ENCODE results near the gene WSB1. TPM values are rescaled to one million over a fixed set of nuclear protein-coding genes. Genes with fewer than 3 reads are reported as not detected.

The WSB1 gene
- total RNA-seq, 1 experiment from 2014 or later, result 66.2 TPM

- POLR2A ChIA-PET (ENCODE audit: unreplicated experiment), result interaction anchor here (0.6 kb wide), 1 partner anchor 58 kb away, joined by 3 read pairs; no protein-coding TSS in a partner anchor
- H3K9me3 ChIP-seq (ENCODE audit: insufficient read depth, low read depth), result no peaks in the 10 kb centered on the region
- no TSS peak for BruUV-seq (replicated peaks)
These were observed 48.7 kb upstream of the WSB1 start for GRCh38 chr17:27245230-27245696.

GRCh38 chr17:27246537-27246936 is 47.4 kb upstream of the WSB1 start:
- CTCF ChIA-PET, result interaction anchor here (0.7 kb wide), 1 partner anchor 16 kb away, joined by 4 read pairs; no protein-coding TSS in a partner anchor
- Histone ChIP-seq H4K20me1 (ENCODE audit: insufficient read depth) (no peaks in the 10 kb centered on the region), H3F3A (ENCODE audit: insufficient read depth, low read depth) (peaks cover 38% of the 10 kb centered on the region), H3K4me1 (replicated peaks; ENCODE audit: insufficient read depth) (peaks cover 70% of the 10 kb centered on the region), H3K9me3 (ENCODE audit: insufficient read depth, low read depth) (no peaks in the 10 kb centered on the region), H3K79me2 (ENCODE audit: low read depth) (no peaks in the 10 kb centered on the region), H3K4me2 (peak overlapping the region; percentile 63), H3K4me3 (no peak overlapping the region), H3K27ac (peak overlapping the region; percentile 78; the same call in 1 of the 2 replicates), H3K36me3 (ENCODE audit: low read depth) (no peaks in the 10 kb centered on the region), H2AFZ (no peak overlapping the region), H3K27me3 (ENCODE audit: insufficient read depth, low read depth) (no peaks in the 10 kb centered on the region), H3K9me2 (ENCODE audit: insufficient read depth) (no peaks in the 10 kb centered on the region)
- no peak for TF ChIP-seq CTCF (conservative IDR thresholded peaks at IDR 0.05)
- no peak for TF ChIP-seq EZH2 (IDR thresholded peaks at IDR 0.05; ENCODE audit: low read depth)
- intact Hi-C loops (cut with micrococcal nuclease; ENCODE audit: unreplicated experiment), result loop anchor here (10.0 kb wide), 2 partner anchors 208 to 248 kb away; partner anchors contain the start of gene KSR1
- POLR2A ChIA-PET (ENCODE audit: unreplicated experiment), result no interaction called here
- no peak for DNase-seq
- BruUV-seq (replicated peaks), result no TSS peak

More at GRCh38 chr17:27245230-27245696, 48.7 kb upstream of the WSB1 start:
- TF ChIP-seq EZH2 (IDR thresholded peaks at IDR 0.05; ENCODE audit: low read depth), result no peak
- TF ChIP-seq CTCF (conservative IDR thresholded peaks at IDR 0.05), result peak; percentile 65
- DNase-seq, result peak; percentile 62 to 67
- Histone ChIP-seq H3K4me2 (peak overlapping the region; percentile 86), H4K20me1 (ENCODE audit: insufficient read depth) (no peaks in the 10 kb centered on the region), H3K9me2 (ENCODE audit: insufficient read depth) (no peaks in the 10 kb centered on the region), H2AFZ (0 out of 2 replicates have a peak overlapping the region, but pooled peaks have one; percentile 58), H3K79me2 (ENCODE audit: low read depth) (no peaks in the 10 kb centered on the region), H3K36me3 (ENCODE audit: low read depth) (no peaks in the 10 kb centered on the region), H3K27ac (peak overlapping the region; percentile 79), H3K4me3 (peak overlapping the region; percentile 36; the same call in 1 of the 2 replicates), H3K4me1 (replicated peaks; ENCODE audit: insufficient read depth) (peaks cover 82% of the 10 kb centered on the region), H3K27me3 (ENCODE audit: insufficient read depth, low read depth) (no peaks in the 10 kb centered on the region), H3F3A (ENCODE audit: insufficient read depth, low read depth) (peaks cover 49% of the 10 kb centered on the region)
- intact Hi-C loops (cut with micrococcal nuclease; ENCODE audit: unreplicated experiment), result loop anchor here (1.0 to 10.0 kb wide), 4 partner anchors 88 to 356 kb away; partner anchors contain the start of gene KSR1
- CTCF ChIA-PET, result interaction anchor here (0.6 to 0.8 kb wide), 2 partner anchors 78 to 88 kb away, joined by 6 to 7 read pairs; no protein-coding TSS in a partner anchor

- no TSS peak for BruUV-seq (replicated peaks)
- DNase-seq, result peak; percentile 72 to 96
- H3K79me2 ChIP-seq (ENCODE audit: low read depth), result no peaks in the 10 kb centered on the region
- peak overlapping the region; percentile 78 for H3K27ac ChIP-seq
- H3K9me3 ChIP-seq (ENCODE audit: insufficient read depth, low read depth), result no peaks in the 10 kb centered on the region
- no peaks in the 10 kb centered on the region for H3K27me3 ChIP-seq (ENCODE audit: insufficient read depth, low read depth)
- TF ChIP-seq EZH2 (IDR thresholded peaks at IDR 0.05; ENCODE audit: low read depth) (no peak), CTCF (conservative IDR thresholded peaks at IDR 0.05) (no peak)
- intact Hi-C loops (cut with micrococcal nuclease; ENCODE audit: unreplicated experiment), result loop anchor here (1.0 to 10.0 kb wide), 3 partner anchors 47 to 247 kb away; partner anchors contain the start of genes KSR1 and WSB1
- H4K20me1 ChIP-seq (ENCODE audit: insufficient read depth), result no peaks in the 10 kb centered on the region
- H3K36me3 ChIP-seq (ENCODE audit: low read depth), result no peaks in the 10 kb centered on the region
- peaks cover 34% of the 10 kb centered on the region for H3F3A ChIP-seq (ENCODE audit: insufficient read depth, low read depth)
- ChIA-PET CTCF (interaction anchor here (0.6 kb wide), 1 partner anchor 61 kb away, joined by 3 read pairs; no protein-coding TSS in a partner anchor), POLR2A (ENCODE audit: unreplicated experiment) (no interaction called here)
- peak overlapping the region; percentile 63 for H3K4me2 ChIP-seq
- no peak overlapping the region for H3K4me3 ChIP-seq
- H2AFZ ChIP-seq, result no peak overlapping the region
- no peaks in the 10 kb centered on the region for H3K9me2 ChIP-seq (ENCODE audit: insufficient read depth)
- H3K4me1 ChIP-seq (replicated peaks; ENCODE audit: insufficient read depth), result peaks cover 64% of the 10 kb centered on the region
These were observed 46.6 kb upstream of the WSB1 start for GRCh38 chr17:27247071-27247957.

Measured in PC-9 (cell line).